ENCODE results near the gene DDX25. TPM values are rescaled to one million over a fixed set of nuclear protein-coding genes. Genes with fewer than 3 reads are reported as not detected.
A peak's percentile ranks its signal among the peaks of the same experiment; 100 is the strongest.

Gene DDX25
- total RNA-seq, 1 donor from 2014 or later: not detected

DNA sequence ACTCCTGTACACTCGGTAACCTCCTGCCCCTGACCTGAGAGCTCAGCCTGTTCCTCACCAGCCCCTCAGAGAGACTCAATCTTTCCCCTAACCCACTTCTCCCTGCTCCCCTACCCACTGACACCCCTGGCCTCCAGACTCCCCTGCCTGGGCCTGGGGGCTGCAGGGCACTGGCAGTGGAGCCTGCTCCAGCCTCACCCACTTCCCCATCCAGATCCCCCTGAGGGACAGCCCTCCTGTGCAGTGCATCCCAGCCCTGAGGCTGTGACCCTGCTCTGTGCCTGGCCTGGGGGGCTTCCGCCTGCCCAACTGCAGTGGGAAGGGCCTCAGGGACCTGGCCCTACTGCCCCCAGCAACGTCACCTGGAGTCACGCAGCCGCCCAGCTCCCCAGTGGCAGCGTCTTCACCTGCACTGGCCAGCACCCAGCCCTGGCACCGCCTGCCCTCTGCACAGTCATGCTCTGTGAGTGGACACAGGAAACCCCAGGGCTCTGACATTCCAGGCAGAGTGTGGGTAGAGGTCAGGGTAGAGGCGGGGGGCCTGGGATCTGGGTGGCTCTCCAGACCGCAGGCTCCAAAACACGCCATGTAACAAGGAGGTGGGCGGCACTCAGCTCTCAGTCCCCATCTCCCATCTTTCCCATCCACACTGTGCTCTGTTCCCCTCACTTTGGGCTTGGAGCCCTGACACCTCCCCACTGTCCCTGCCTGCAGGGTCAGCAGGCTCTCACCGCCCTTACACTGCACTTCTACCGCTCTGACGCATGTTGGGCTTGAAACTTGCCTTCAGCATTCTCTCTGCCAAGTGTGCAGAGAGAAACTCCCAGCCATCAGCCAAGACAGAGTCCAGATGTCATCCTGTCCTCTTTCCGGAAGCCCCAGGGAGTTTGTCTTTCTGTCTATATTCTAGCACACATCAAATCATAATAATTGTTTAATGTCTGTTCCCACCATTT, 46.7 kb downstream of the DDX25 start:
- peak; percentile 29 for ATAC-seq

DNA sequence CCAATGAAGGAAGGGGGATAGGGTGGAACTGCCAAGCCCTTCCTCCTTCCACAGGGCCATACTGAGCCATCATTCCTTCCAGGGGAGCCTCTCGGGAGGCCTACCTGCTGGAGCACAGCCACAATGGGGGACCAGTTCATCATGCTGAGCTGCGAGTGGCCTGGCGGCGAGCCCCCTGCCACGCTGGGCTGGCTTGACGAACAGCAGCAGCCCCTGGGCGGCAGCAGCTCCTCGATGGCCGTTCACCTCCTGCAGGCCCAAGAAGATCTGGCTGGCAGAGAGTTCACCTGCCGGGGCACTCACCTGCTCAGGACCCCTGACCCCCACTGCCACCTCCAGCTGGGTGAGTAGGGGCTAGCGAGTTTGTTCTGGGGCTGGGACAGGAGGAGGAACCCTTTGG, 47.4 kb downstream of the DDX25 start:
- no peak for ATAC-seq

DNA sequence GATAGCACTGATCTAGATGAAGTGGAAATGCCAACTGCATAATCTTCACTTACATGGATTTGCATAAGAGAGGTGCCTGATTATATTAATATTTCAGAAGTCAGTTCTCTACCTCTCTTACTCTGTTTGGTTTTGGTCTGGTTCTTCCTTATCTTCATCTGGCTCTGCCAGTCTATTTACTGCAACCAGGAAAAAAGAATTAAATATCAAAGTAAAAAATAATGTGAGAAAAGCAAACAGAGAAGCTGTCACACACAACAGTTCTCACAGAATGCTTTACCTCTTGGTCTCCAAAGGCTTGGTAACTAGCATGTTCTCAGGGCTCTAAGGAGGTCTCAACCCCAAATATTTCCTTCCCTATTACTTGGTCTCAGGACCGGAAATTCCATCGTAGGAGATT, 48.3 kb downstream of the DDX25 start:
- ATAC-seq: no peak

DNA sequence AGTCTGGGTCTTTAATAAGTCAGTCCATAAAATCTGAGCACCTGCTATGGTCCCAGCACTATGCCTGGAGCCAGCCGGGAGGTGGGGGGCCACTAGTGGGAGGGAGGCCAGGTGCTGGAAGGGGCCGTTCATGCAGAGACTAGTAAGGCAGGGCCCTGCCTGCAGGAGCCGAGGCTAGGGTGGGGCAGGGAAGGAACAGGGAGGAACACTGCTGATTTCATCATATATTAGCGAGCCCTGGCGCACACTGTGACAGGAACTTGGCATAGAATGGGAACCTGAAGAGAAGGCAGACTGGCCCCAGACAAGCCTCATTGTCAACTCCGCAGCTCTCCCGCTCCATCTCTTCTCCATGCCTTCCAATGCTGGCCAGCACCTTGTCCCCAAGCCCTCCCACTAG, 48.7 kb downstream of the DDX25 start:
- ATAC-seq: peak; percentile 91

DNA sequence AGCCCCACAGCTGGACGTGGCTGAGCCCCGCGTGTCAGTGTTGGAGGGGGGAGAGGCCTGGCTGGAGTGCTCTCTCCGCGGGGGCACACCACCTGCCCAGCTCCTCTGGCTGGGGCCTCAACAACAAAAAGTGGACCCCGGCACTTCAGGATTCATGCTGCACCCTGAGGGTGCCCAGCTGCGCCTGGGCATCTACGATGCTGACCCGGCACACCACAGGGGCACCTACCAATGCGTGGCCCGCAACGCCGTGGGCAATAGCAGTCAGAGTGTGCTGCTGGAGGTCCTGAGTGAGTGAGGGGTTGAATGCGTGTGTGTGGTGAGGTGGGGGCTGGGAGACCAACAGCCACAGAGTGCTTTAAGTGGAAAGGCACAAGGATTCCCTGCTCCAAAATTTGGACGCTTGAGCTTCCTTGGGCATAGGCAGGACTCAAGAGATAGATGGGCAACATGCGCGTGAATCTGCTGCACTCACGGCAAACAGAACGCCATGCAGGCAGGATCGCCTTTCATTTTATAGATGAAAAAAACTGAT, 49.2 kb downstream of the DDX25 start:
- ATAC-seq: no peak

DNA sequence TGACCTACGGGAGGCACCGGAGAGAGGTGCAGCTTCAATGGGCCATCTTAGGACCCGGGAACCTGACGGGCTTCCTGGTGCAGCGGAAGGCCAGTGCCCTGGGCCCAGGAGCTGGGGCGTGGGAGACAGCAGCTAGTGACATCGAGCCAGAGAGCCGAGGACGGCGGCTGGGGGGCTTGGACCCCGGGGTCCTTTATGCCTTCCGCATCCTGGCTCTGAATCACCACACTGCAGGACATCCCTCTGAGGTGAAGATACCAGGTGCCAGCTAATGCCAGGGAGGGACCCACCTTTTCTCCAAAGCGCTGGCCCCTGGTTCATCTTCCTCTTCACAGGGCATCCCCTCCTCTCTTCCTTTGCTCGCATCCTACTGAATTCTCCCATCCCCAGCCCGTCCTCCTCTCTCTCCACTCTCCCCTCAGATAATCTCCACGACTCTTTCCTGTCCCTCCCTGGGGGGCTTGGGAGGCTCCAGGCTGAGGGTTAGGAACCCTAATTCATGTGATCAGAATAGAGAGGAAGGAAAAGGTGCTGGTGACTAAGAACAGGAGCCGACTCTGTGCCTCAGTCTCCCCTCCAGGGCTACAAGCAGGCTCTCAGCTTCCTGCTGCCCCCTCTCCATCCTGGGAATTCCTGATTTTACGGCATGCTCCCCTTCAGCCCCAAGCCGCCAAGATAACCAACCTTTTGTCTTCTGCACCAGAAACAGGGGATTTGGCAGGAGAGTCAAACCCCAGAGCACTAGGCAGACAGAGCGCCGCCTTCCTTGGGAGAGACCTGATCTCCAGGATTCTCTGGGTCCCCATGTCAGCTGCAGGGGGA, 50.0 kb downstream of the DDX25 start:
- ATAC-seq: no peak

DNA sequence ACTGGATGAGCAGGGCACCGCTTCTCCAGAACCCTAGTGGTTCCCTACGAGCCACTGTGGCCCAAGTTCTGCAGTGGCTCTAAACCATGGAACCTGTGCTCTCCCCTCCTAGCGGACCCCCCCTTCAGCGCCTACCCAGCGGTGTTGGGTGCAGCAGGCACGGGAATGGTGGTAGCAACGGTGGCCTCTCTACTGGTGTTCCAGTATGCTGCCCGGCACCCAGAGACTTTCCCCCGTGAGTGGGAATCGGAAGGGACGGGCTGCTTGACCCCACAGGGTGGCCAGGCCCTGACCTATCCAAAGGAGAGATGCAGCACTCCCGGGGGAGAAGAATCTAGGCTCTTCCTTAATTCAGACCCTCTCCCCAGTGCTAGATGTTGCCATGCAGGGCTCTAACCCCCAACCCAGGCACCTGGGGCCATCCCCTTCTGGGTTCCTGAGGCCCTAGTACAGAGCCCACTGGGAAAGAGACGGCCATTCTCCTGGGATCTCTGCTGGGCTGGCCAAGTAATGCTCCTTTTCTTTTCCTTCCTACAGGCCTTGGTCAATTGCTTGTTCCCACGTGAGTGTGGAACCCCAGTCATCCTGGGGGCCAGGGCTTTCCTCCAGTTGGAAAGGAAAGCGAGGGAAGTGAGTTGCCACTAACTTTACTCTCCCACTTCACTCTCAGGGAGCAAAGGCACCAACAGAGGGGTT, 50.8 kb downstream of the DDX25 start:
- no peak for ATAC-seq

DNA sequence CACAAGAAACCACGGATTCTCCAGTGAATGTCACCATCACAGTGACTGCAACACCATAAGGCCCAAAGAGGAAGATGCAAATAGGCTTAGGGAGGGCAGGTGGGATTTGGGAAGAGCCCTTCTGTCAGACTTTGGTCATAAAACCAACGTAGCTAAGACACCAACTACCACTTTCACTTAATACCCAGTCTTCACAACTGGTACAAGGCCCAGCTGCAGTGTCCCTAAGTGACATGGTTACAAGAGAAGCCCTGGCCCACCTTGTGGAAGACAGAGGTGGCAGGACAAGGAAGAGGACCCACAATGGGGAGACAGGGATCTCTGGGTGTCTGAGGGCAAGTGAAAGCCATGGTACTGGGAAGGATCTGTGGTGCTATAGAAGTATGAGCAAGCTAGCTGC, 51.5 kb downstream of the DDX25 start:
- ATAC-seq: no peak

DNA sequence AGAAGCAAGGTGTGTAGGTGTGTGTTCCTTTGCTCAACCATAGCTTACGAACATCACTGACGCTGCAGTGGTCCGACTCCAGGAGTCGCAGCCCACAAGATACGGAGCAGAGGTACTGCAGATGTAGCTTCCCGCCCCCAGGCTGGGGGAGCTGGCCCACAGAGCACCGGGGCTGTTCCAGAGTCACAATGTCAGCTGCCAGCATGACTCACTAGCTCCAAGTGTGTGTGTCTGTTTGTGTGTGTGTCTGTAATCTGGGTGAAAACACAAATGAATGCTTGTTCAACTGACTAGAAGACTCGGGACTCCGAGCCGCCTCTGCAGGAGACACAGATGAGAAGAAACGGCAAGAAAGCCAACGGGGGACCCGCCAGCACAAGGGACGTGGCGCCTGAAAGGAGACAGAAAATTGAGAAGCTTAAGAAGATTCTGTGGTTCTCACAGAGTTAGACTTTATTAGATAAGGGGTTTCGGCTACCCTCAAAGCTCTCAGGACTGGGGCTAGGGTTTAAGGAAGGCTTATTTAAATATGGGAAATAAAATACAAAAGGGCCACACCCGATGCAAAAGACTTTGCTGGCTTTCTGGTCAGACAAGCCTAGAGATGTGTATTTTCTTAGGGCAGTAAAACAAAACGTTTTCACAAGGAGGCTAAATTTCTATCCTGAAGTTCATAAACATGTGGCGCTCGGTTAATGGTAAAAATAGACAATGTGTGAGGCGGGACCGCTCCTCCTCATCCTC, 52.3 kb downstream of the DDX25 start:
- ATAC-seq: no peak

DNA sequence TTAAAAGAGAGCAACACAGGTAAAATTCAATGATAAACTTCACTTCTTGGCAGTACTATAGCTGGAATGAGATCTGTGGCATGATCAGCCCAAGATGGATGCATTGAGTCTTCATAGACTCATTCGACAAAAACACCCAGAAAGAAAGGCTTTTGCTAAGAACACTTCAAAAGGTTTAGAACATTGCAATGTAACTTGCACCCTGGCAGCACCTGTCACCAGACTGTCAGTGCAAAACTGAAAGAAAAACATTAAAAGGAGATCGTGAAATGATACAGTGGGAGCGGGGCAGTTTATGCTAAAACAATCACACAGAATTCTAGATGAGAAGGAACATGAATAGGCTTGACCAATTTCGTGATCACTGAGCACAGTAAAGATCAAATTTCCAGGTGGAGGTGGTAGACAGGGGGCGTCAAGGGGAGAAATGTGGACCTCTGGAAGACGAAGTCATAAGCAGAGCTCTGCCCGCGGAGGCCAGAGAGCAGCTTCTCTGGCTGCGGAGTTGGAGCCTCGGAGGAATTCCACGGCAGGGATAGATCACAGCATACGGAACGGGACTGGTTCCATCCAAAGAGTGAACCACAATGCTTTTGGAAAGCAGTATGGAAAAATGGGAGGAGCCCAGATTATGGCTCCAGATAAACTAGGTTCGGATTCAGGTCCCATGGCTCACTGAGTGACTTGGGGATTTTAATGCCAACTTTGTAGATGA, 53.5 kb downstream of the DDX25 start:
- no peak for ATAC-seq

DNA sequence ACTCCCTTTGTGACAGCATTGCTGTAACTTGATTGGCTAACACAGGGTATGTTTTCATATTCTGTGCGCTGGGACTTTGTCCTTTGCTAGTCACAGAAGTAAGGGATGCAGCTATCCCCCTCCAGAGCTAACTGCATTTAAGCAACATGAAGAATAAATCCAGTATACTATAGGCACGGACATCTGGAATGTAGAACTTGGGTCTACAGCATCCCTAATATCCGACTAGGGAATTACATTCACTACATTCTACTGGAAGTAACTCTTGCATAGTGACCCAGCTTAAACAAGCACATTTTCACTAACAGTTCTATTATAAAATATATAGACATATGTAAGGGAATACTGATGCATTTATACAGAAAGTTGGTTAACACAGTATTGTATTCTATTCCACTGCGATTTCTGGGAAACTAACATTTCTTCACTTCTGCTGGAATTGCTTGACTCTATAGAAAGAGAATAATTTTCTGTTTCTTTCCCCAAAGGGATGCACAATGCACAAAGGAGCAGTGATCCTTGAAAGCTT, 54.6 kb downstream of the DDX25 start:
- no peak for ATAC-seq

DNA sequence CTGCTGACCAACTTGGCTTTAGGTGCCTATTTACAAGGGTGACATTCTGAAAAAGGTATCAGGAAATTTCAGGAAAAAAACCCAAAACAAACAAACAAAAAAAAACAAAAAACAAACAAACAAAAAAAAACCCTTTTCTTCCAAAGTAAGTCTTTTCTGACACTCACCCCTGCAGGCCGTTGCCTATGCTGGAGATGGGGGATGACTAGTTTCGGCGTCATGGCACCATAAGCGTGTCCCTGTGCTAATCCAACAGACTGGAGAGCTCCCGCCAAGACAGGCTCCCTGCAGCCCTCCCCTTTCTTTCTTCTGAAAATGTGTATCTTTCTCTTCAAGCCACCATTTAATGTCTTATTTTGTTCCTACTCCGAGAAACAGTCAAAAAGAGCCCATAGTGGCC, 55.2 kb downstream of the DDX25 start:
- no peak for ATAC-seq

DNA sequence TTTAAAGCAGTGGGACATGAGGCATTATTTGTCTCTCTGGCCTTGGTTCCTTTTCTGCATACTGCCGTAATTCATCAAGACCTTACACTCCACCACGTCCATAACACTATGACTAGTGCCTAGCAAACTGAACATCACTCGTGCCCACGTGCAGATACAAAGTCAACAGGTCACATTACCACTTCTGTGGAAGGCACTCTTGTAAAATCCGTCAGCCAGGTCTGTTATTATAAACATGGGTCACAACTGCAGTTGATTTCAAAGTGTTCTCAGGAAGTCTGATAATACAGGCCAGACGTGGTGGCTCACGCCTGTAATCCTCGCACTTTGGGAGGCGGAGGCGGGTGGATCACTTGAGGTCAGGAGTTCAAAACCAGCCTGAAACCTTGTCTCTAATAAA, 55.6 kb downstream of the DDX25 start:
- ATAC-seq: no peak

DNA sequence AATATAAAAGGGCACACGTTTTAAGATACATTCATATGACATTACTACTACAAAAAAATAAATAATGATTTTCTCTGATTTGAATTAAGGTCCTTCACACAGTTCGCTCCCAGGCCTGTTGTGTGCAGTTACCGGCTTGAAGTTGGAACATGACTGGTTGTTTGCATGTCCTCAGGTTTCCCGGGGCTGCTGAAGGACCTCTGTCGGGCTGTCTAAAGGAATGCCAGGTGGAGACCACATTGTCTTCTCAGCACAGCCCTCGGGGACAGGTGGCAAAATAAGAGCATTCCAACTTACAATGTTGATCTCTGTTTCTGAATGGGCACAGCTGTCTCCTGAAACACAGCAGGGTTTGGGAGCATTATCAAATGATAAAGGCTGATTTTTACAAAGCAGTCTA, 56.5 kb downstream of the DDX25 start:
- ATAC-seq: no peak

DNA sequence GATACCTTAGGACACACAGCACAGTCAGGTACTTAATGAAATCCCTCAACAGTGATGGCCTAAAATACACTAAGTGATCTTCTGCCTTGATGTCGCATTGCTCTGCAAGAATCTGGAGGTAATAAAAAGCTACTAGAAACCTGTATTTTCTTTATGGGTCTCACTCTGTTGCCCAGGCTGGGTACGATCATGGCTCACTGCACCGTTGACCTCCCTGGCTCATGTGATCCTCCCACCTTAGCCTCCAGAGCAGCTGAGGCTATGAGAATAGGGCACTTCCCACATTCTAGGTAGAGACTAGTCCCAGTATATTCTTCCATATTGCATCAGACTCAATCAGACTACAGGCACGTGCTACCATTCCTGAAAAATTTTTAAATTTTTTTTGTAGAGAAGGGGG, 63.2 kb downstream of the DDX25 start:
- no peak for ATAC-seq

DNA sequence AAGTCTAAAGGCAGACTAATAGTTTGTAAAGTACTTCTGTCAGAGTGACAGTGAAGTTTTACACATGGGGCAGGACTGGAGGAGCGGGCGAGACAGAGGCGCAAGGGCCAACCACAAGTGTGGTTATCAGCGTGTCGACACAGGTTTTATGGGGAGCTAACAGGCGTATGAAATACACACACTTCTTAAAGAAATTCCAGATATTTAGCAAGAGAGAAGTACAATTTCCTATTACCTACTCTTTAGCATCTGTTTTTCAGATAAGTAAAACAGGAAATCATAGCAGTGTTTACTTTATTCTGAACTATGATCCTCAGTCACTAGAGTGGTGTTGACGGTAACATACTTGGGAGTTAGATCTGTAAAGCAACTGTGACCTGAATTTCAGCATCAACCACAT, 64.0 kb downstream of the DDX25 start:
- ATAC-seq: no peak

DNA sequence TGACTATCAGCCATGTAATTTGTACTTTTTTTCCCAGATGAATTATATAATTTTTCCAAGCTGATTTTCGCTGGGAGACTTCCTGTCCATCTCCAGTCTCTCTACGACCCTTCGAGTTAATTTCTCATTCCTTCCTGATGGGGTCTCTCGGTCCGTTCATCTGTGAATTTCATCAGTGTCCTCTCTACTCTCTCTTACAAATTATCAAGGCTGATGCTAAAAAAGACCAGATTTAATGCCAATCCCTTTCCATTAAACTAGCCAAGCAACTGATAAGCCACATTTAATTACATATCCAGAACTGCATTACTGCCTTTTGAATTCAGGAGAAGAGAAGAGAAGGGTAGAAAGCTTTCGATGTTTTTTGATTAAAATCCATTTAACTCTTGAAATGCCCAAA, 67.3 kb downstream of the DDX25 start:
- ATAC-seq: no peak

DNA sequence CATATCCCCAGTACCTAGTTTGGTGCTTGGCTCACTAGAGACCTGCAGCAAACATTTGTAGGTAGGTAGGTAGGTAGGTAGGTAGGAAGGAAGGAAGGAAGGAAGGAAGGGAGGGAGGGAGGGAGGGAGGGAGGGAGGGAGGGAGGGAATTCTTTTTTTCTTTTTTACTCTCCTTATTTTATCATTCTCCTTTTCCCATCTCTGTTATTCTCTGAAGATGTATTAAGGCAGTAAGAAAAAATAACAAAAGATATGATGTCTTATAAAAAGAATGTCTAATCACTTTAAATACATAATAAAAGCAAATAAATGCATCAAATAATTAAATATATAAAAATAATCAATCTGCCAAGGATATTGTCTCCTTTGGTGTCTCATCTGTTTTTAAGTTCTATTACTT, 70.0 kb downstream of the DDX25 start:
- no peak for ATAC-seq

DNA sequence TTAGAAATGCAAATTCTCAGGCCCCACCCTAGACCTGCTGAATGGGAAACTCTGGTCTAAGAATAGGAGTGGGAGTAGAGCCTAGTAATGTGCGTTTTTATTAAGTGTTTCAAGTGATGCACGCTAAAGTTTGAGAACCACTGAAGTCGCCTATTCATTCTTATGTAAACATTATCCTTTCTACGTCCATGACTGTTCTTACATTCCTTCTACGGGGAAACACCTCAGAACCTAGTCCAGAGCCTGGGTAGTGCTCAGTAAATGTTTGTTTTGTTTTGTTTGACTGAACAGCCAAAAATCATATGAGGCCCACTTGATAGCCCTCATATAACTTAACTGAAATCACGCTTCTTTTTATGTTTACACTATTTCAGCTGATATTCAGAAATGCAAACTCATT, 71.3 kb downstream of the DDX25 start:
- no peak for ATAC-seq

DNA sequence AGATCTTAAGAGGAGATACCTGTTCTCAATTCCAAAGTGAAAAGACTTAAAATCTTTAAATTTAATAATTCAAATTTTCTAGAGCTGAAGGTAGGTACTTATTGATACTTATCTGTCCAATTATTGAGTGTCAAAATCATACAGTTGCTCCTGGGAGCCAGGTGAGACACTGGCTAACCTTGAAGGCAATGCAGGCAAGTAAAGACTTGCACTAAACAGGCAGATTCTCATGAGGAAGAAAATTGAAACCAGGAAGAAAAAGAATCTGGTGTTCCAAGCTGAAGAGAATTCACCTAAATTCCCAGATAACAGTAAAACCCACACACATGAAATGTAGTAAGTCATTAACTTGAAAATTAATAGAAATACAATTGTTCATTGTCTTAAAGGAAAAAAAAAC, 71.8 kb downstream of the DDX25 start:
- peak; percentile 48 for ATAC-seq

DNA sequence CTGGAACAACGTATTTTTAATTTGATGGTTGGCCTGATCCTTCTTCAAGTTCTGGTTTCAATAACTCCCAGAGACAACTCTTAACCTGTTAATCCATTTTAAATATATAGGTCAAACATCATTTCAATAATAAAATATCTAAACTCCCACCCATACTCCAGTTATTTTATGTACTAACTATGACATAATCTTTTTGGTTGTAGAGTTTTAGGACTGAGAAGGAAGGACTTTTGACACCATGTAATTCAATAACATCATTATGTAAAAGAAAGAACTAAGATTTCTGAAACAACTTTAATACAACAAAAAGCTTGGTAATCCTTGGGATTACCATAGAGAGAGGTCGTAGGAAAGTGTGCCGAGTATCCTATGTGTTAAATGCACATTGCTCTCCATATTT, 73.0 kb downstream of the DDX25 start:
- ATAC-seq: no peak

Data from esophagus mucosa (tissue), 1 donor.